Subcutaneous abdominal adipose tissue (tissue), 5 donors: ENCODE measurements around the gene E2F1.
"Not testable (repeated sequence)": the region's sequence is repeated elsewhere in the genome, so short reads cannot be mapped to it uniquely, and the experiment has no call there.

Experiments used
- H3K27ac ChIP-seq: one replicate; pipeline ENCODE4 v1.7.0; 2013; ENCODE audit warnings: low read depth, mild to moderate bottlenecking, inconsistent platforms, low read length, moderate library complexity
- H3K27me3 ChIP-seq, 5 donors: one replicate each; pipeline ENCODE4 v1.7.0; 2013; ENCODE audit warnings: low read length in 5 of 5, inconsistent platforms in 1 of 5; ENCODE audit not compliant: control insufficient read depth in 5 of 5, insufficient read depth in 4 of 5
- H3K36me3 ChIP-seq, 5 donors: one replicate each; pipeline ENCODE4 v1.7.0; 2013; ENCODE audit warnings: low read length in 5 of 5; ENCODE audit not compliant: control insufficient read depth in 5 of 5, insufficient read depth in 5 of 5
- H3K4me1 ChIP-seq, 5 donors: one replicate each; pipeline ENCODE4 v1.7.0; 2013; ENCODE audit warnings: low read length in 5 of 5, mild to moderate bottlenecking in 3 of 5, moderate library complexity in 1 of 5; ENCODE audit not compliant: control insufficient read depth in 5 of 5, insufficient read depth in 5 of 5
- H3K4me3 ChIP-seq, 5 donors: one replicate each; pipeline ENCODE4 v1.7.0; 2013; ENCODE audit warnings: low read length in 5 of 5, low read depth in 1 of 5
- H3K9ac ChIP-seq, 5 donors: one replicate each; pipeline ENCODE4 v1.7.0; 2013; ENCODE audit warnings: low read length in 5 of 5, mild to moderate bottlenecking in 4 of 5, moderate library complexity in 3 of 5
- H3K9me3 ChIP-seq, 5 donors: one replicate each; pipeline ENCODE4 v1.7.0; 2013; ENCODE audit warnings: low read length in 5 of 5; ENCODE audit not compliant: control insufficient read depth in 5 of 5
- donor health status: healthy.
- donor health status: healthy.
- donor health status: healthy.
- donor health status: healthy.
- donor health status: healthy.

The E2F1 gene

DNA sequence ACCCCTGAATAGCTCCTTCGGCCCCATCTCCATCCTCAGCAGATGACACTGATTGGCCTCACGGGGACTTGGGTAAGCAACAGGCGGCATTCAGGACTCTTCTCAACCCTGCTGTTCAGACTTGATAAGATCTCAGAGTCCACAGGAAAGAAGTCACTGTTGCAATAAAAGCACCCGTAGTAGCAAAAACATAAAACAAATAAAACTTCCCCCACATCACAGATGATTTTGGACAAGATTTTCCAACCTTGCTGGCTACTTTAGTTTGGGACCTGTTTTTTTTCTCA lies 41.2 kb downstream of the E2F1 start:
- peaks cover 9 to 52% (median 44%) of the 10 kb centered on the region in 5 donors for H3K36me3 ChIP-seq
- peaks cover 2 to 13% (median 10%) of the 10 kb centered on the region in 5 donors for H3K4me1 ChIP-seq
- no peaks in the 10 kb centered on the region for H3K27me3 ChIP-seq
- no peak overlapping the region for H3K27ac ChIP-seq
- H3K9ac ChIP-seq: no peak overlapping the region
- H3K4me3 ChIP-seq: no peak overlapping the region
- H3K9me3 ChIP-seq: no peaks in the 10 kb centered on the region

DNA sequence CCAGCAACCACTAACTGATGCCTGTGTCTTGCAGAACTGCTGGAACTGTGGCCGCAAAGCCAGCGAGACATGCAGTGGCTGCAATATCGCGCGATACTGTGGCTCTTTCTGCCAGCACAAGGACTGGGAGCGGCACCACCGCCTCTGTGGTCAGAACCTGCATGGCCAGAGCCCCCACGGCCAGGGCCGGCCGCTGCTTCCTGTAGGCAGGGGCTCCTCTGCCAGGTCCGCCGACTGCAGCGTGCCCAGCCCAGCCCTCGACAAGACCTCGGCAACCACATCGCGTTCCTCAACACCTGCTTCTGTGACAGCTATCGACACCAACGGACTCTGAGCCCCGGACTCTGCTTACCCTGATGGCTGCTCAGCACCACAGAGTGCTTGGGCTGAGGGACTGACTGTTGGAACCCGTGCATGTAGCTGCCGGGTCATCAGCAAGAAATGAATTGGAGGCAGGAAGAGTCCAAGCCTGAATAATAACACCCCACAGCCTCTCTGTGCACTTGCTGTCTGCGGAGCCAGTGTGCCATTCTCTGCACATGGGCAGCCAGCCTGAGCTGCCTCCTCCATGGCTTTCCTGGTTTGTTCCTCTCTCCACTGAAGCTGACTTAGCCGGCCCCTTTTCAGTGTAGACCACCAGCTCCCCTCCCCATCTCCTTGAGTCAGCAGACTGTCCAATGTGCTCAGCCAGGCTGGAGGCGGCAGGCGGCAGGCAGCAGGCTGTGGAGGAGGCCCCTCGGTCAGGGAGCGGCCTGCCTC lies 41.7 kb downstream of the E2F1 start:
- peaks cover 9 to 57% (median 49%) of the 10 kb centered on the region in 5 donors for H3K36me3 ChIP-seq

DNA sequence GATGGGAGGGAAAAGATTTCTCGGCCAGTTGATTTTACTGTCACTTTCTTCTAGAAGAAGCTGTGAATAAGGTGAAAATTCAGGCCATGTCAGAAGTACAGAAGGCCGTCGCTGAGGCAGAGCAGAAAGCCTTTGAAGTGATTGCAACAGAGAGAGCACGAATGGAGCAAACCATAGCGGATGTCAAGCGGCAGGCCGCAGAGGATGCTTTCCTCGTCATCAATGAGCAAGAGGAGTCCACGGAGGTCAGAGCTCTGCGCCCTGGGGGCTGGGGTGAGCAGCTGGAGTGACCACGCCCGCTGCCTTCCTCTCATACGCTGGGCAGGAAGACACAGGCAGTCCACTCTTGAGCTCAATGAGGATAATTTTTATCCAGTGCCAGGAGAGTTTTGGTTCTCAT lies 45.9 kb downstream of the E2F1 start:
- Histone ChIP-seq H3K27ac (no peak overlapping the region), H3K9ac (no peak overlapping the region), H3K9me3 (no peaks in the 10 kb centered on the region), H3K27me3 (no peaks in the 10 kb centered on the region), H3K36me3 (peaks cover 16 to 79% (median 69%) of the 10 kb centered on the region in 5 donors), H3K4me3 (no peak overlapping the region), H3K4me1 (no peaks in the 10 kb centered on the region)

More for the DNA sequence above, 41.7 kb downstream of the E2F1 start:
- Histone ChIP-seq H3K9me3 (no peaks in the 10 kb centered on the region), H3K27me3 (no peaks in the 10 kb centered on the region), H3K4me1 (peaks cover 2 to 12% (median 9%) of the 10 kb centered on the region in 5 donors), H3K9ac (no peak overlapping the region), H3K4me3 (no peak overlapping the region), H3K27ac (no peak overlapping the region)

GRCh38 chr20:33636776-33637175 lies 49.4 kb downstream of the E2F1 start:
- Histone ChIP-seq H3K4me1 (no peaks in the 10 kb centered on the region), H3K4me3 (no peak overlapping the region), H3K36me3 (peaks cover 13 to 64% (median 49%) of the 10 kb centered on the region in 5 donors)

GRCh38 chr20:33635341-33635740 lies 50.8 kb downstream of the E2F1 start:
- H3K36me3 ChIP-seq: peaks cover 13 to 64% (median 46%) of the 10 kb centered on the region in 5 donors
- H3K27ac ChIP-seq: no peak overlapping the region
- H3K4me3 ChIP-seq: no peak overlapping the region
- no peaks in the 10 kb centered on the region for H3K9me3 ChIP-seq
- no peak overlapping the region for H3K9ac ChIP-seq
- H3K27me3 ChIP-seq: no peaks in the 10 kb centered on the region
- H3K4me1 ChIP-seq: no peaks in the 10 kb centered on the region

More at GRCh38 chr20:33636776-33637175, 49.4 kb downstream of the E2F1 start:
- Histone ChIP-seq H3K9ac (no peak overlapping the region), H3K27me3 (no peaks in the 10 kb centered on the region), H3K9me3 (no peaks in the 10 kb centered on the region), H3K27ac (no peak overlapping the region)

DNA sequence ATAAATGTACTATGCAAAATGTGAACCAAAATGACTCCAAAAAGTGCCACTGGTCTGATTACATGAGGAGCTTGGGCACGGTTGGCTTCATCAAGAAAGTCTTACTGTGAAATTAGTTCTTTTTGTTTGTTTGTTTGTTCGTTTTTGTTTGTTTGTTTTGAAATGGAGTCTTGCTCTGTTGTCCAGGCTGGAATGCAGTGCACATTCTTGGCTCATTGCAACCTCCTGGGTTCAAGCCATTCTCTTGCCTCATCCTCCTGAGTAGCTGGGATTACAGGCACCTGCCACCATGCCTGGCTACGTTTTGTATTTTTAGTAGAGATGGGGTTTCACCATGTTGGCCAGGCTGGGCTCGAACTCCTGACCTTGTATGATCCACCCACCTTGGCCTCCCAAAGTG lies 54.3 kb downstream of the E2F1 start:
- not testable (repeated sequence) for H3K9me3 ChIP-seq, H3K9ac ChIP-seq
- peaks cover 20 to 61% (median 47%) of the 10 kb centered on the region in 5 donors for H3K36me3 ChIP-seq

DNA sequence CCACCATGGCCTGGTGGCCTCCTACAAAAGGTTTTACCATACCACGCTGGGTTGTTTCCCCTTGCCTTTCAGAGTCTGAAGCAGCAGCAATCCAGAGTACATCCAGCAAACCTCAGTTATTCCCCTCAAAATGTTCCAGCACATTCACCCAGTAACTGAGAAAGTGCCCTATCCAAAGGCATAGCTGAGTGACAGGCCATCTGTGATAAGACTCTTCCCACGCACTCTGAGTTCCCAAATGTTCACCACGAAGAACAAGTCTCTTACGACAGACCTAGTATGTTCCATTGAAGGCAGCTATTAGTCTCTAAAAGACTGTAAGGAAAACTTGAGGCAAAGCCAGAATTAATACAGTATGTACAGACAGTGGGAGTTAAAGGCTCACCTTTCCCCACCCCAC lies 55.7 kb downstream of the E2F1 start:
- Histone ChIP-seq H3K4me1 (no peaks in the 10 kb centered on the region), H3K9me3 (no peaks in the 10 kb centered on the region), H3K9ac (no peak overlapping the region), H3K27me3 (no peaks in the 10 kb centered on the region), H3K27ac (no peak overlapping the region), H3K4me3 (no peak overlapping the region), H3K36me3 (peaks cover 14 to 64% (median 45%) of the 10 kb centered on the region in 5 donors)

More for the DNA sequence above, 54.3 kb downstream of the E2F1 start:
- H3K27ac ChIP-seq, H3K27me3 ChIP-seq, H3K4me1 ChIP-seq, H3K4me3 ChIP-seq: not testable (repeated sequence)

DNA sequence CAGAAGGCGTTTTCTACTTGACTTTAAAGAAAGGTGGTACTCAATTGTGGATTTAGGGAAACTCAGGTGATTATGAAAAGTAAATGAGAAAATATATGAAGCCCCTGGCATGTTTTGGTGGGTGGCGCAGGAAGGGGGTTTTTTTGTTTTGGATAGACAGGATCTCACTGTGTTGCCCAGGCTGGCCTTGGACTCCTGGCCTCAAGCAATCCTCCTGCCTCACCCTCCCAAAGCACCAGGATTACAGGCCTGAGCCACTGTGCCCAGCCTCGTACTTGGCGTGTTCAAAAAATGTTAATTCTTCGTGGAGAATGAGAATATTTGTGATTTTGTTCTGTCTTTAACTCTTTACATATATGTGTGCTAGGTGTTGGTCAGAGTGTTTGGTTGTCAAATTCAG lies 56.2 kb downstream of the E2F1 start:
- Histone ChIP-seq H3K9me3 (no peaks in the 10 kb centered on the region), H3K27ac (no peak overlapping the region), H3K27me3 (no peaks in the 10 kb centered on the region), H3K4me1 (no peaks in the 10 kb centered on the region), H3K4me3 (no peak overlapping the region), H3K36me3 (peaks cover 14 to 65% (median 45%) of the 10 kb centered on the region in 5 donors), H3K9ac (no peak overlapping the region)

GRCh38 chr20:33629533-33629932 lies 56.7 kb downstream of the E2F1 start:
- Histone ChIP-seq H3K4me1 (no peaks in the 10 kb centered on the region), H3K9ac (no peak overlapping the region), H3K27ac (no peak overlapping the region), H3K36me3 (peaks cover 14 to 70% (median 50%) of the 10 kb centered on the region in 5 donors), H3K9me3 (no peaks in the 10 kb centered on the region), H3K4me3 (no peak overlapping the region), H3K27me3 (no peaks in the 10 kb centered on the region)

- Histone ChIP-seq H3K27ac (no peak overlapping the region), H3K9me3 (no peaks in the 10 kb centered on the region), H3K9ac (no peak overlapping the region), H3K27me3 (no peaks in the 10 kb centered on the region), H3K4me3 (no peak overlapping the region), H3K4me1 (no peaks in the 10 kb centered on the region), H3K36me3 (peaks cover 14 to 76% (median 55%) of the 10 kb centered on the region in 5 donors)
Measured at GRCh38 chr20:33627577-33628216, 58.5 kb downstream of the E2F1 start.
